Calu3 (cell line): ENCODE measurements around the gene FMNL3. TPM values are rescaled to one million over a fixed set of nuclear protein-coding genes. Genes with fewer than 3 reads are reported as not detected.

Experiments used
- BruUV-seq: library from RNA; stranded (reverse); fragments of 400-500 nt; replicated peaks from 2 replicates; lab custom pipeline; 2021; lab: Mats Ljungman, UMichigan
- CTCF ChIA-PET: fragments of 300-600 bp; sonication (Branson Sonifier 250); formaldehyde crosslinking; loops from one replicate; lab custom pipeline; 2022; ENCODE audit warnings: antibody characterized with exemption; lab: Charles Lee
- DNase-seq: peaks from one replicate; pipeline ENCODE4 v3.0.0; 2022
- H3K27ac Mint-ChIP-seq: one replicate; pipeline ENCODE4 v1.8.0; 2022; ENCODE audit warnings: mixed read lengths; ENCODE audit not compliant: unreplicated experiment
- H3K27me3 Mint-ChIP-seq: one replicate; pipeline ENCODE4 v1.8.0; 2022; ENCODE audit warnings: mixed read lengths; ENCODE audit not compliant: unreplicated experiment
- H3K36me3 Mint-ChIP-seq: one replicate; pipeline ENCODE4 v1.8.0; 2022; ENCODE audit warnings: mild to moderate bottlenecking, moderate library complexity, mixed read lengths; ENCODE audit not compliant: insufficient read depth, unreplicated experiment
- H3K4me1 Mint-ChIP-seq: one replicate; pipeline ENCODE4 v1.8.0; 2022; ENCODE audit warnings: mild to moderate bottlenecking, low read depth, mixed read lengths; ENCODE audit not compliant: unreplicated experiment
- H3K4me3 Mint-ChIP-seq: one replicate; pipeline ENCODE4 v1.8.0; 2022; ENCODE audit warnings: mild to moderate bottlenecking, low read depth, moderate library complexity, mixed read lengths; ENCODE audit not compliant: unreplicated experiment
- H3K9me3 Mint-ChIP-seq: one replicate; pipeline ENCODE4 v1.8.0; 2022; ENCODE audit warnings: low read depth, mixed read lengths; ENCODE audit not compliant: unreplicated experiment
- CTCF ChIP-seq: fragments of 200-600 bp; IDR thresholded peaks from one replicate; pipeline ENCODE4 v1.8.0; 2022; ENCODE audit warnings: antibody characterized with exemption; ENCODE audit not compliant: unreplicated experiment
- intact Hi-C: fragments of 100-400 bp; cut with micrococcal nuclease; formaldehyde crosslinking; loops from one replicate; pipeline ENCODE4 v1.10.0; 2022; ENCODE audit not compliant: unreplicated experiment
- total RNA-seq: library from RNA; stranded (reverse); gene quantifications from 2 replicates; pipeline ENCODE4 v1.2.3, GENCODE V29; 2022

FMNL3 gene
- total RNA-seq, 1 experiment from 2014 or later, result 4.4 TPM

- Mint-ChIP-seq H3K4me3 (peak overlapping the region; percentile 68), H3K9me3 (no peaks in the 10 kb centered on the region), H3K27me3 (no peaks in the 10 kb centered on the region), H3K4me1 (peaks cover 37% of the 10 kb centered on the region), H3K36me3 (peaks cover 19% of the 10 kb centered on the region), H3K27ac (peak overlapping the region; percentile 47)
- no peak for TF ChIP-seq CTCF
- CTCF ChIA-PET, result interaction anchor here (0.6 to 1.8 kb wide), 3 partner anchors 120 to 323 kb away, joined by 3 to 5 read pairs (median 3); partner anchors contain the start of gene TMBIM6
- intact Hi-C loops, result no loop called here
- BruUV-seq, result no TSS peak
- DNase-seq, result peak; percentile 1
These were observed 85.3 kb downstream of the FMNL3 start for GRCh38 chr12:49621651-49622500.

- no peak for DNase-seq
- Mint-ChIP-seq H3K27ac (peak overlapping the region; percentile 38), H3K27me3 (no peaks in the 10 kb centered on the region), H3K9me3 (no peaks in the 10 kb centered on the region), H3K4me3 (no peak overlapping the region), H3K4me1 (peaks cover 28% of the 10 kb centered on the region), H3K36me3 (peaks cover 18% of the 10 kb centered on the region)
- CTCF ChIA-PET, result interaction anchor here (0.5 to 0.6 kb wide), 2 partner anchors 134 to 417 kb away, joined by 4 to 10 read pairs; no protein-coding TSS in a partner anchor
- TF ChIP-seq CTCF, result no peak
- intact Hi-C loops, result no loop called here
- no TSS peak for BruUV-seq
These were observed 87.9 kb downstream of the FMNL3 start for GRCh38 chr12:49619286-49619685.

- intact Hi-C loops, result no loop called here
- H3K4me1 Mint-ChIP-seq, result peaks cover 23% of the 10 kb centered on the region
- no peaks in the 10 kb centered on the region for H3K27me3 Mint-ChIP-seq
- H3K9me3 Mint-ChIP-seq, result no peaks in the 10 kb centered on the region
- peaks cover 11% of the 10 kb centered on the region for H3K36me3 Mint-ChIP-seq
- H3K4me3 Mint-ChIP-seq, result no peak overlapping the region
- BruUV-seq, result no TSS peak
- no peak for DNase-seq
- CTCF ChIA-PET, result no interaction called here
- TF ChIP-seq CTCF, result no peak
- peak overlapping the region; percentile 38 for H3K27ac Mint-ChIP-seq
These were observed 88.6 kb downstream of the FMNL3 start for GRCh38 chr12:49618576-49618975.

GRCh38 chr12:49616533-49617219, 90.5 kb downstream of the FMNL3 start:
- no peak for TF ChIP-seq CTCF
- Mint-ChIP-seq H3K27ac (no peak overlapping the region), H3K4me3 (no peak overlapping the region), H3K4me1 (peaks cover 23% of the 10 kb centered on the region), H3K9me3 (no peaks in the 10 kb centered on the region), H3K27me3 (no peaks in the 10 kb centered on the region), H3K36me3 (no peaks in the 10 kb centered on the region)
- DNase-seq, result no peak
- CTCF ChIA-PET, result no interaction called here
- BruUV-seq, result no TSS peak
- intact Hi-C loops, result no loop called here
